ENCODE results near the gene GASK1A. TPM values are rescaled to one million over a fixed set of nuclear protein-coding genes. Genes with fewer than 3 reads are reported as not detected.

The GASK1A gene
- total RNA-seq, 3 donors from 2014 or later, result 1.2 to 10.0 (median 3.6) TPM

- no peak overlapping the region for H3K4me3 ChIP-seq
- no peaks in the 10 kb centered on the region for H3K36me3 ChIP-seq (ENCODE audit: low read depth)
- intact Hi-C loops (cut with DNase I, micrococcal nuclease), result no loop called here
- ATAC-seq (no peak), DNase-seq (no peak)
- peaks cover 3% of the 10 kb centered on the region for H3K9me3 ChIP-seq
- TF ChIP-seq CTCF (IDR thresholded peaks at IDR 0.05), result no peak
- H3K4me1 ChIP-seq (ENCODE audit: low read depth), result no peaks in the 10 kb centered on the region
Observed at GRCh38 chr3:43014241-43014640, 35.1 kb downstream of the GASK1A start.

GRCh38 chr3:43014956-43015355 lies 35.8 kb downstream of the GASK1A start:
- DNase-seq (no peak), ATAC-seq (no peak)
- H3K4me3 ChIP-seq, result no peak overlapping the region
- H3K36me3 ChIP-seq (ENCODE audit: low read depth), result no peaks in the 10 kb centered on the region
- no peak for TF ChIP-seq CTCF (IDR thresholded peaks at IDR 0.05)
- peaks cover 3% of the 10 kb centered on the region for H3K9me3 ChIP-seq
- no peaks in the 10 kb centered on the region for H3K4me1 ChIP-seq (ENCODE audit: low read depth)
- intact Hi-C loops (cut with DNase I, micrococcal nuclease), result no loop called here

- peaks cover 3% of the 10 kb centered on the region for H3K9me3 ChIP-seq
- TF ChIP-seq CTCF (IDR thresholded peaks at IDR 0.05), result no peak
- intact Hi-C loops (cut with DNase I, micrococcal nuclease), result no loop called here
- no peak overlapping the region for H3K4me3 ChIP-seq
- ATAC-seq (no peak), DNase-seq (no peak)
- no peaks in the 10 kb centered on the region for H3K36me3 ChIP-seq (ENCODE audit: low read depth)
- no peaks in the 10 kb centered on the region for H3K4me1 ChIP-seq (ENCODE audit: low read depth)
Observed at GRCh38 chr3:43015572-43015971, 36.5 kb downstream of the GASK1A start.

DNA sequence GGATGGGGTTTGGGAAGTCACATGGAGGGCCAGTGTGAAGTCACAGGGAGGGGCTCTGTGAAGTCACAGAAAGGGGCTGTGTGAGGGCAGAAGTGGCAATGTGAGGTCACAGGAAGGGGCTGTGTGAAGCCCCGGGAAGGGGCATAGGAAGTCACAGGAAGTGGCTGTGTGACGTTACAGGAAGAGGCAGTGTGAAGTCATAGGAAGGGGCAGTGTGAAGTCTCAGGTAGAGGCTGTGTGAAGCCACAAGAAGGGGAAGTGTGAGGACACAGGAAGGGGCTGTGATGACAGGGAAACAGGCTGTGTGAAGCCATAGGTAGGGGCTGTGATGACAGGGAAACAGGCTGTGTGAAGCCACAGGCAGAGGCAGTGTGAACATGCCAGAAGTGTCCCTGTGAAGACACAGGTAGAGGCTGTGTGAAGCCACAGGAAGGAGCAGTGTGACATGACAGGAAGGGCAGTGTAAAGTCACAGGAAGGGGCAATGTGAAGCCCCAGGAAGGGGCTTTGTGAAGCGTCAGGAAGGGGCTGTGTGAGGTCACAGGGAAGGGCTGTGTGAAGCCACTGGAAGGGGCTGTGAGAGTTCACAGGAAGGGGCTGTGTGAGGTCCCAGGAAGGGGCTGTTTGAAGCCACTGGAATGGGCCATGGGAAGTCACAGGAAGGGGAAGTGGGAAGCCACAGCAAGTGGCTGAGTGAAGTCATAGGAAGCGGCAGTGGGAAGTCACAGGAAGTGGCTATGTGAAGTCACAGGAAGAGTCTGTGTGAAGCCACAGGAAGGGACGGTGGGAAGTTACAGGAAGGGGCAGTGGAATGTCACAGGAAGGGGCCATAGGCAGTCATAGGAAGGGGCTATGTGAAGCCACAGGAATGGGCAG lies 37.1 kb downstream of the GASK1A start:
- intact Hi-C loops (cut with DNase I, micrococcal nuclease), result no loop called here

DNA sequence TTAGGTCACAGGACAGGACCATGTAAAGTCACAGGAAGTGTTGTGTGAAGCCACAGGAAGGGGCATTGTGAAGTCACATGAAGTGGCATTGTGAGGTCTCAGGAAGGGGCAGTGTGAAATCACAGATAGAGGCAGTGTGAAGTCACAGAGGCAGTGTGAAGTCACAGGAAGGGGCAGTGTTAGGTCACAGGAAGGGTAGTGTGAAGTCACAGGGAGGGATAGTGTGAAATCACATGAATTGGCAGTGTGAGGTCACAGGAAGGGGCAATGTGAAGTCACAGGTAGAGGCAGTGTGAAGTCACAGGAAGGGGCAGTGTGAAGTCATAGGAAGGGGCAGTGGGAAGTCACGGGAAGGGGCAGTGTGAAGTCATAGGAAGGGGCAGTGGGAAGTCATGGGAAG lies 37.9 kb downstream of the GASK1A start:
- ATAC-seq (no peak), DNase-seq (no peak)
- TF ChIP-seq CTCF (IDR thresholded peaks at IDR 0.05), result no peak
- Histone ChIP-seq H3K4me1 (ENCODE audit: low read depth) (no peaks in the 10 kb centered on the region), H3K36me3 (ENCODE audit: low read depth) (no peaks in the 10 kb centered on the region), H3K4me3 (no peak overlapping the region), H3K9me3 (peaks cover 3% of the 10 kb centered on the region)
- intact Hi-C loops (cut with DNase I, micrococcal nuclease), result no loop called here

More for the DNA sequence above, 37.1 kb downstream of the GASK1A start:
- DNase-seq (no peak), ATAC-seq (no peak)
- TF ChIP-seq CTCF (IDR thresholded peaks at IDR 0.05), result no peak
- Histone ChIP-seq H3K36me3 (ENCODE audit: low read depth) (no peaks in the 10 kb centered on the region), H3K9me3 (peaks cover 3% of the 10 kb centered on the region), H3K4me1 (ENCODE audit: low read depth) (no peaks in the 10 kb centered on the region), H3K4me3 (no peak overlapping the region)
